ENCODE measurements around the gene FXYD3.

Gene FXYD3

DNA sequence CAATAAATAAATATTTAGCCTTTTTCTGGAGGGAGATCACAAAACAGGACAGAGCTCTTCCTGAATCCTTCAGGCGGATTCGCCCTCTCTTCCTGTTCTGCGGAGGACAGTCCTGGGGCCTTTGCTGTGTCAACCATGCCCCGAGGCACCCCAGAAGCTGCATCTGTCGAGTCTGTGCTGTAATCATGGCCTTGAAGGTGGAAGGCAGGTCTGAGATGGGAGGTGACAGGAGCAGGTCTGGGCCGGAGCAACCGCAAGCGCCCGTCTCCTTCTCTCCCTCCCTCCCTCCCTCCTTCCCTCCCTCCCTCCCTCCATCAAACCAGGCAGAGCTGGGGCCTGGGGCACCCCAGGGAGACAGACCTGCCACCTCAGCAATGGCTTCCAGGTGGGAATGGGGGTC lies 4.6 kb upstream of the FXYD3 start:
- TF ChIP-seq CTCF (IDR thresholded peaks at IDR 0.05; ENCODE audit: insufficient read depth, low read depth, low read length, missing control alignments) = no peak
- no peak for DNase-seq (ENCODE audit: low read depth)

GRCh38 chr19:35112995-35113688 lies 2.5 kb upstream of the FXYD3 start:
- TF ChIP-seq CTCF (IDR thresholded peaks at IDR 0.05; ENCODE audit: insufficient read depth, low read depth, low read length, missing control alignments) = no peak
- H3K4me3 ChIP-seq (ENCODE audit: low read length) = no peak overlapping the region

More for the DNA sequence above, 4.6 kb upstream of the FXYD3 start:
- no peak overlapping the region for H3K4me3 ChIP-seq (ENCODE audit: low read length)

GRCh38 chr19:35114353-35115176 lies 1.1 kb upstream of the FXYD3 start:
- peak; percentile 70 for DNase-seq (ENCODE audit: low read depth)
- peak overlapping the region; percentile 98 for H3K4me3 ChIP-seq (ENCODE audit: low read length)
- peak; percentile 100 for TF ChIP-seq CTCF (IDR thresholded peaks at IDR 0.05; ENCODE audit: insufficient read depth, low read depth, low read length, missing control alignments)

More at GRCh38 chr19:35112995-35113688, 2.5 kb upstream of the FXYD3 start:
- no peak for DNase-seq (ENCODE audit: low read depth)

DNA sequence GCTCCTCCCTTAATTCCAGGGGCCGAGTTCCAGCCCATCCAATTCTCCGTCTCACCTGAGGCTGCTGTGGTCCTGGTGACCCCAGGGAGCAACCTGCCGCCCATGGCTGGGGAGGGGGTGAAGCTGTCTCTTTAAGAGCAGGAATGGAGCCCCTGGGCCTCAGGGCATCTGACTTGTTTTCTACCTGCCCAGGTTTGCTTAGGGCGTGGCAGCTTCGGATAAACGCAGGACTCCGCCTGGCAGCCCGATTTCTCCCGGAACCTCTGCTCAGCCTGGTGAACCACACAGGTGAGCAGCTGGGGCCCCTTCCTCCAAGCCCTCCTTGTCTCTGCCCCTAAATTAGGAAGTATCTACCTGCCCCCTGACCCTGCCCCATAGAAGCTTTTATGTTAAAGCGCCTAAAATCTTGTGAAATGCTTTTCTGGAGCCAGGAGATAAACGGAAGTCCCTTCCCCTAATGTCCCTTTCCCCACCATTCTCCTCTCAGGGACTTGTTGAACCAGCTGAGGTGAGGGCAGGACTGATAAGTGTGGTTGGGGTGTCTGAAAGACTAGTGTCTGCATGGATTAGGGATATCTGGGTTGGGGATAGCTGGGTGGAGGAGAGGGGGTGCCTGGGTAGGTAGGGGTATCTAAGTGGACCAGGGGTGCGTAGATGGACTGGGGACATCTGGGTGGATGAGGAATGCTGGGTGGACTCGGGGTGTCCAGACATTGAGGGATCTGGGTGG lies 614 bp downstream of the FXYD3 start:
- TF ChIP-seq CTCF (IDR thresholded peaks at IDR 0.05; ENCODE audit: insufficient read depth, low read depth, low read length, missing control alignments) = no peak
- H3K4me3 ChIP-seq (ENCODE audit: low read length) = peak overlapping the region; percentile 98

DNA sequence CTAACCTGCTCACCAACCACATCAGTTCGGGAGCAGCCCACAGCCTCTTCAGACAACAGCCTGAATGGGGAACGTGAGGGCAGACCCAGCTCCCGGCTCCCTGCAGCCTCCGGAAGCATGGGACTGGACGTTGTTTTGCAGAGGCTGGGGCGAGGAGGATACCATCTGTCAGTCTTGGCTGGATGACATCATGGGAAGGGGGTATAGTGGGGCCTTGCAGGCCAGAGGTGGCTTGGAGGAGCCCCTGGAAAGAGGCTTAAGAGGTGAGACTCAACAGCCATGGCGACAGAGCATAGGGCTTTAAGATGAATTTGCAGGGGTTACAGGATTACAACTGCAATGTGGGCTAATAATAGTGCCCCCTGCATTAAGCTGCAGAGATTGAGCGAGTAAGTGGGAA lies 1.5 kb downstream of the FXYD3 start:
- no peak for DNase-seq (ENCODE audit: low read depth)
- TF ChIP-seq CTCF (IDR thresholded peaks at IDR 0.05; ENCODE audit: insufficient read depth, low read depth, low read length, missing control alignments) = no peak
- H3K4me3 ChIP-seq (ENCODE audit: low read length) = peak overlapping the region; percentile 98

More for the DNA sequence above, 614 bp downstream of the FXYD3 start:
- peak; percentile 87 for DNase-seq (ENCODE audit: low read depth)

GRCh38 chr19:35117799-35118198 lies 2.2 kb downstream of the FXYD3 start:
- DNase-seq (ENCODE audit: low read depth) = no peak
- peak overlapping the region; percentile 98 for H3K4me3 ChIP-seq (ENCODE audit: low read length)
- TF ChIP-seq CTCF (IDR thresholded peaks at IDR 0.05; ENCODE audit: insufficient read depth, low read depth, low read length, missing control alignments) = no peak
